ENCODE results near the gene BRIP1. TPM values are rescaled to one million over a fixed set of nuclear protein-coding genes. Genes with fewer than 3 reads are reported as not detected.
"Not testable (repeated sequence)": the region's sequence is repeated elsewhere in the genome, so short reads cannot be mapped to it uniquely, and the experiment has no call there.

BRIP1 gene
- total and polyA plus RNA-seq, 4 donors = 3.4 to 7.9 (median 6.2) TPM

- H3K4me3 ChIP-seq (ENCODE audit: low read depth, low read length); H3K27ac ChIP-seq (ENCODE audit: low read depth, low read length); DNase-seq (ENCODE audit: low read depth in 4 of 6, low spot score in 6 of 6); H3K4me1 ChIP-seq (ENCODE audit: control insufficient read depth, insufficient read depth, low read length); H3K27me3 ChIP-seq (ENCODE audit: control insufficient read depth, insufficient read depth, low read length); H3K36me3 ChIP-seq (ENCODE audit: control insufficient read depth, insufficient read depth, low read length); H3K9me3 ChIP-seq (ENCODE audit: control insufficient read depth, insufficient read depth, low read length): not testable (repeated sequence)
- WGBS (ENCODE audit: insufficient coverage) = 100% methylated on average over 3 of the region's 8 CpGs
These were observed 144.1 kb downstream of the BRIP1 start for GRCh38 chr17:61719220-61719619.

- H3K36me3 ChIP-seq (ENCODE audit: control insufficient read depth, insufficient read depth, low read length) = no peaks in the 10 kb centered on the region
- H3K27ac ChIP-seq (ENCODE audit: low read depth, low read length) = no peak overlapping the region
- no peak overlapping the region for H3K4me3 ChIP-seq (ENCODE audit: low read depth, low read length)
- H3K4me1 ChIP-seq (ENCODE audit: control insufficient read depth, insufficient read depth, low read length) = no peaks in the 10 kb centered on the region
- no peak for DNase-seq (ENCODE audit: low read depth in 4 of 6, low spot score in 6 of 6)
- peaks cover 4% of the 10 kb centered on the region for H3K9me3 ChIP-seq (ENCODE audit: control insufficient read depth, insufficient read depth, low read length)
- no peaks in the 10 kb centered on the region for H3K27me3 ChIP-seq (ENCODE audit: control insufficient read depth, insufficient read depth, low read length)
These were observed 145.3 kb downstream of the BRIP1 start for GRCh38 chr17:61718022-61718421.

- H3K36me3 ChIP-seq (ENCODE audit: control insufficient read depth, insufficient read depth, low read length) = no peaks in the 10 kb centered on the region
- H3K27ac ChIP-seq (ENCODE audit: low read depth, low read length) = no peak overlapping the region
- no peak for DNase-seq (ENCODE audit: low read depth in 4 of 6, low spot score in 6 of 6)
- no peak overlapping the region for H3K4me3 ChIP-seq (ENCODE audit: low read depth, low read length)
- WGBS (ENCODE audit: insufficient coverage) = no CpG with 5 or more reads among the region's 4 CpGs
- H3K9me3 ChIP-seq (ENCODE audit: control insufficient read depth, insufficient read depth, low read length) = peaks cover 4% of the 10 kb centered on the region
- no peaks in the 10 kb centered on the region for H3K4me1 ChIP-seq (ENCODE audit: control insufficient read depth, insufficient read depth, low read length)
- H3K27me3 ChIP-seq (ENCODE audit: control insufficient read depth, insufficient read depth, low read length) = no peaks in the 10 kb centered on the region
These were observed 146.0 kb downstream of the BRIP1 start for GRCh38 chr17:61717352-61717751.

- no peak for DNase-seq (ENCODE audit: low read depth in 4 of 6, low spot score in 6 of 6)
- H3K27me3 ChIP-seq (ENCODE audit: control insufficient read depth, insufficient read depth, low read length) = no peaks in the 10 kb centered on the region
- peaks cover 4% of the 10 kb centered on the region for H3K9me3 ChIP-seq (ENCODE audit: control insufficient read depth, insufficient read depth, low read length)
- H3K4me3 ChIP-seq (ENCODE audit: low read depth, low read length) = no peak overlapping the region
- WGBS (ENCODE audit: insufficient coverage) = no CpG with 5 or more reads among the region's 1 CpG
- H3K4me1 ChIP-seq (ENCODE audit: control insufficient read depth, insufficient read depth, low read length) = no peaks in the 10 kb centered on the region
- H3K36me3 ChIP-seq (ENCODE audit: control insufficient read depth, insufficient read depth, low read length) = no peaks in the 10 kb centered on the region
- no peak overlapping the region for H3K27ac ChIP-seq (ENCODE audit: low read depth, low read length)
These were observed 147.0 kb downstream of the BRIP1 start for GRCh38 chr17:61716225-61716829.

- Histone ChIP-seq H3K36me3 (ENCODE audit: control insufficient read depth, insufficient read depth, low read length) (no peaks in the 10 kb centered on the region), H3K4me3 (ENCODE audit: low read depth, low read length) (no peak overlapping the region), H3K9me3 (ENCODE audit: control insufficient read depth, insufficient read depth, low read length) (peaks cover 4% of the 10 kb centered on the region), H3K4me1 (ENCODE audit: control insufficient read depth, insufficient read depth, low read length) (no peaks in the 10 kb centered on the region), H3K27ac (ENCODE audit: low read depth, low read length) (no peak overlapping the region), H3K27me3 (ENCODE audit: control insufficient read depth, insufficient read depth, low read length) (no peaks in the 10 kb centered on the region)
- DNase-seq (ENCODE audit: low read depth in 4 of 6, low spot score in 6 of 6) = no peak
- no CpG with 5 or more reads among the region's 1 CpG for WGBS (ENCODE audit: insufficient coverage)
These were observed 148.0 kb downstream of the BRIP1 start for GRCh38 chr17:61715348-61715747.

GRCh38 chr17:61714300-61714699 is 149.0 kb downstream of the BRIP1 start:
- Histone ChIP-seq H3K27ac (ENCODE audit: low read depth, low read length) (no peak overlapping the region), H3K4me3 (ENCODE audit: low read depth, low read length) (no peak overlapping the region), H3K9me3 (ENCODE audit: control insufficient read depth, insufficient read depth, low read length) (peaks cover 4% of the 10 kb centered on the region), H3K36me3 (ENCODE audit: control insufficient read depth, insufficient read depth, low read length) (no peaks in the 10 kb centered on the region), H3K4me1 (ENCODE audit: control insufficient read depth, insufficient read depth, low read length) (no peaks in the 10 kb centered on the region), H3K27me3 (ENCODE audit: control insufficient read depth, insufficient read depth, low read length) (no peaks in the 10 kb centered on the region)
- DNase-seq (ENCODE audit: low read depth in 4 of 6, low spot score in 6 of 6) = no peak
- no CpG with 5 or more reads among the region's 2 CpGs for WGBS (ENCODE audit: insufficient coverage)

GRCh38 chr17:61713035-61713434 is 150.3 kb downstream of the BRIP1 start:
- DNase-seq (ENCODE audit: low read depth in 4 of 6, low spot score in 6 of 6) = no peak
- H3K4me3 ChIP-seq (ENCODE audit: low read depth, low read length) = no peak overlapping the region
- H3K27me3 ChIP-seq (ENCODE audit: control insufficient read depth, insufficient read depth, low read length) = no peaks in the 10 kb centered on the region
- no CpG with 5 or more reads among the region's 1 CpG for WGBS (ENCODE audit: insufficient coverage)
- H3K4me1 ChIP-seq (ENCODE audit: control insufficient read depth, insufficient read depth, low read length) = no peaks in the 10 kb centered on the region
- no peaks in the 10 kb centered on the region for H3K36me3 ChIP-seq (ENCODE audit: control insufficient read depth, insufficient read depth, low read length)
- peaks cover 4% of the 10 kb centered on the region for H3K9me3 ChIP-seq (ENCODE audit: control insufficient read depth, insufficient read depth, low read length)
- H3K27ac ChIP-seq (ENCODE audit: low read depth, low read length) = no peak overlapping the region

GRCh38 chr17:61710546-61710945 is 152.8 kb downstream of the BRIP1 start:
- no peak for DNase-seq (ENCODE audit: low read depth in 4 of 6, low spot score in 6 of 6)
- Histone ChIP-seq H3K36me3 (ENCODE audit: control insufficient read depth, insufficient read depth, low read length) (no peaks in the 10 kb centered on the region), H3K4me3 (ENCODE audit: low read depth, low read length) (no peak overlapping the region), H3K4me1 (ENCODE audit: control insufficient read depth, insufficient read depth, low read length) (no peaks in the 10 kb centered on the region), H3K27ac (ENCODE audit: low read depth, low read length) (no peak overlapping the region), H3K9me3 (ENCODE audit: control insufficient read depth, insufficient read depth, low read length) (no peaks in the 10 kb centered on the region), H3K27me3 (ENCODE audit: control insufficient read depth, insufficient read depth, low read length) (no peaks in the 10 kb centered on the region)
- WGBS (ENCODE audit: insufficient coverage) = no CpG with 5 or more reads among the region's 4 CpGs

GRCh38 chr17:61709567-61709966 is 153.8 kb downstream of the BRIP1 start:
- H3K4me1 ChIP-seq (ENCODE audit: control insufficient read depth, insufficient read depth, low read length) = no peaks in the 10 kb centered on the region
- H3K27me3 ChIP-seq (ENCODE audit: control insufficient read depth, insufficient read depth, low read length) = no peaks in the 10 kb centered on the region
- H3K4me3 ChIP-seq (ENCODE audit: low read depth, low read length) = no peak overlapping the region
- no peak overlapping the region for H3K27ac ChIP-seq (ENCODE audit: low read depth, low read length)
- DNase-seq (ENCODE audit: low read depth in 4 of 6, low spot score in 6 of 6) = no peak
- H3K9me3 ChIP-seq (ENCODE audit: control insufficient read depth, insufficient read depth, low read length) = no peaks in the 10 kb centered on the region
- WGBS (ENCODE audit: insufficient coverage) = no CpG with 5 or more reads among the region's 1 CpG
- no peaks in the 10 kb centered on the region for H3K36me3 ChIP-seq (ENCODE audit: control insufficient read depth, insufficient read depth, low read length)

- no peaks in the 10 kb centered on the region for H3K27me3 ChIP-seq (ENCODE audit: control insufficient read depth, insufficient read depth, low read length)
- no peaks in the 10 kb centered on the region for H3K36me3 ChIP-seq (ENCODE audit: control insufficient read depth, insufficient read depth, low read length)
- DNase-seq (ENCODE audit: low read depth in 4 of 6, low spot score in 6 of 6) = no peak
- no peak overlapping the region for H3K27ac ChIP-seq (ENCODE audit: low read depth, low read length)
- no peaks in the 10 kb centered on the region for H3K4me1 ChIP-seq (ENCODE audit: control insufficient read depth, insufficient read depth, low read length)
- no peak overlapping the region for H3K4me3 ChIP-seq (ENCODE audit: low read depth, low read length)
- no CpG with 5 or more reads among the region's 3 CpGs for WGBS (ENCODE audit: insufficient coverage)
- peaks cover 3% of the 10 kb centered on the region for H3K9me3 ChIP-seq (ENCODE audit: control insufficient read depth, insufficient read depth, low read length)
These were observed 158.3 kb downstream of the BRIP1 start for GRCh38 chr17:61704935-61705449.

All from spinal cord (tissue), 10 donors.